ENCODE data around the gene ISYNA1.
A peak's percentile ranks its signal among the peaks of the same experiment; 100 is the strongest.

ISYNA1 gene

DNA sequence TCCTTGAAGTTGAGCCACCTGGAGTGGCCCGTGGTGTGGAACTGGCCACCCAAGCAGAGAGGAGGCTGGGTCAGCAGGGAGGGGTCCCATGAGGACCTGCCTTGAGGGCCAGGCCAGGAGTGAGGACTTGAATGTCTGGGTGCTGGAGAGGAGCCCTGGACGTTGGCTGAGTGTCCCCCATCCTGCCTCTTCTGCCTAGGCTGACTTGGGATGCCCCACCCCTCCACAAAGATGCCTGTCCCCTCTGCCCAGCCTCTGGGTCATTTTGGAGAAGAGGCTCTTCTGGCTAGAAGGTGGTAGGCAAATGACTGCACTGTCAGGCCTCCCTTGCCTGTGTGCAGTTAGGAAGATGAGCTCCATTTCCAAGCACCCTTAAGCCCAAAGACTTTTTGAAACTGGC lies 17.0 kb downstream of the ISYNA1 start:
- Histone ChIP-seq H3K4me1 (ENCODE audit: control insufficient read depth in 1 of 2, insufficient read depth in 1 of 2, low read depth in 1 of 2, low read length in 1 of 2) (peaks cover 37 to 39% of the 10 kb centered on the region in 2 experiments), H3K27ac (no peak overlapping the region)
- TF ChIP-seq, protein P1, sequence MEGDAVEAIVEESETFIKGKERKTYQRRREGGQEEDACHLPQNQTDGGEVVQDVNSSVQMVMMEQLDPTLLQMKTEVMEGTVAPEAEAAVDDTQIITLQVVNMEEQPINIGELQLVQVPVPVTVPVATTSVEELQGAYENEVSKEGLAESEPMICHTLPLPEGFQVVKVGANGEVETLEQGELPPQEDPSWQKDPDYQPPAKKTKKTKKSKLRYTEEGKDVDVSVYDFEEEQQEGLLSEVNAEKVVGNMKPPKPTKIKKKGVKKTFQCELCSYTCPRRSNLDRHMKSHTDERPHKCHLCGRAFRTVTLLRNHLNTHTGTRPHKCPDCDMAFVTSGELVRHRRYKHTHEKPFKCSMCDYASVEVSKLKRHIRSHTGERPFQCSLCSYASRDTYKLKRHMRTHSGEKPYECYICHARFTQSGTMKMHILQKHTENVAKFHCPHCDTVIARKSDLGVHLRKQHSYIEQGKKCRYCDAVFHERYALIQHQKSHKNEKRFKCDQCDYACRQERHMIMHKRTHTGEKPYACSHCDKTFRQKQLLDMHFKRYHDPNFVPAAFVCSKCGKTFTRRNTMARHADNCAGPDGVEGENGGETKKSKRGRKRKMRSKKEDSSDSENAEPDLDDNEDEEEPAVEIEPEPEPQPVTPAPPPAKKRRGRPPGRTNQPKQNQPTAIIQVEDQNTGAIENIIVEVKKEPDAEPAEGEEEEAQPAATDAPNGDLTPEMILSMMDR (IDR thresholded peaks at IDR 0.05) = no peak

DNA sequence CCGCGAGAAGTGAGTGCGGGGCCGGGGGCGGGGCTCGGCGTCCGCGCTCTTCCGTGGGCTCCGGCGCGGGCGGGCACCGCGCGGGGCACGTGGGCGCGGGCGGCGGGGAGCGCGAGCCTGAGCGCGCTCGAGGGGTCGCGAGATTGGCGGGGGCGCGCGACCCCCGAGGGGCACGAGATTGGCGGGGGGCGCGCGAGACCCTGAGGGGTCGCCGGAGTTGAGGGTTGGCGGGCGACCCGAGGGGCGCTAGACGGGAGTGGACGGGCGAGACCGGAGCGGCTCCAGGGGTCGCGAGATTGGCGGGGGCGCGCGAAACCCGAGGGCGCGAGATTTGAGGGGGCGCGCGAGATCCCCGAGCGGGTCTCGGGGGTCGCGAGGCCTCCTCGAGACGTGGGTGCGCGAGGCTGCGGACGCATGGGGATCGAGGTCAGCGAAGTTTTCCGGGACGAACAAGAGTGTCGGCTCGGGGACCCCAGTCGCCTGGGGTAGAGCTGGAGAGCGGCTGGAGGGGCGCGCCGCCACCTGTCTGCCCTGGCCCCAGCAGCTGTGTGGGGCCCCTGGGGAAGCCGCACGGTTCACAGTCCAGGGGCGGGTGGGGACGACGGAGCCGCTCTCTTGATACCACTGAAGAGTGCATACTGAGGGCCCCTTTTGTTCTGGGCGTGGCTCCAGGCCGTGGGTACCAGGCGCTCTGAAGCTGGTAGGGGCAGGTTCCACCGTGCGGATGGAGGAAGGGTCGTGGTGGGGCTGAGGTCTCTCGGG lies 18.1 kb downstream of the ISYNA1 start:
- peak overlapping the region; percentile 59 to 63 for H3K4me3 ChIP-seq (ENCODE audit: low read depth in 1 of 2, low read length in 1 of 2)
- no peak overlapping the region for H3K27ac ChIP-seq
- TF ChIP-seq, protein P1 (IDR thresholded peaks at IDR 0.05) = no peak
- no peaks in the 10 kb centered on the region for H3K36me3 ChIP-seq
- peaks cover 47 to 50% of the 10 kb centered on the region in 2 experiments for H3K4me1 ChIP-seq (ENCODE audit: control insufficient read depth in 1 of 2, insufficient read depth in 1 of 2, low read depth in 1 of 2, low read length in 1 of 2)
- no peaks in the 10 kb centered on the region for H3K9me3 ChIP-seq
- H3K27me3 ChIP-seq = peaks cover 74% of the 10 kb centered on the region

More for the DNA sequence above, 17.0 kb downstream of the ISYNA1 start:
- Histone ChIP-seq H3K36me3 (no peaks in the 10 kb centered on the region), H3K4me3 (ENCODE audit: low read depth in 1 of 2, low read length in 1 of 2) (no peak overlapping the region), H3K27me3 (peaks cover 64% of the 10 kb centered on the region), H3K9me3 (no peaks in the 10 kb centered on the region)

DNA sequence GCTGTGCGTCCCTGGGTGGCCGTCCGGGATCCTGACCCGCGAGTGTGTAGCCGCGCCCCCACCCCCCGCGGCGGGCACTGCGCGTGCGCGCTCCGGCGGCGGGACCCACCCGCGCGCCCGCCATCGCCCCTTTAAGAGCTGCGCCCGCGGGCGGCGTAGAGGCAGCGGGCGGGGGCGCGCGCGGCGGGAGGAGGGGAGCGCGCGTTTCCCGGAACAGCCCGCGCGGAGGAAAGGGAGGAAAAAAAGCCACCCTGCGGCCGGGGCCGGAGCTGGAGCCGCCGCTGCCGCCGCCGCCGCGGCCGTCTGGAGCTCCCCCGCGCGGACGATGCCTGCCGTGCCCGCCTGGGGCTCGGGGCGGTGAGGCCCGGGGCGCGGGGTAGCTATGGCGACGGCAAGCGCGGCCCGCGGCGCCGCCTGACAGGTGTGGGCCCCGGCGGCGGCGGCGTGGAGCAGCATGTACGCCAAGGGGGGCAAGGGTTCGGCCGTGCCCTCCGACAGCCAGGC lies 18.7 kb downstream of the ISYNA1 start, which contains the start of gene SSBP4:
Gene SSBP4 (plus strand): TSS at position 204 of the 504 bp plus-strand sequence. CDS start 251 bp downstream, at position 455.
- Histone ChIP-seq H3K36me3 (no peaks in the 10 kb centered on the region), H3K9me3 (no peaks in the 10 kb centered on the region), H3K4me1 (ENCODE audit: control insufficient read depth in 1 of 2, insufficient read depth in 1 of 2, low read depth in 1 of 2, low read length in 1 of 2) (peaks cover 53 to 54% of the 10 kb centered on the region in 2 experiments), H3K27me3 (peaks cover 80% of the 10 kb centered on the region), H3K27ac (peak within 1 kb of the TSS; percentile 72), H3K4me3 (ENCODE audit: low read depth in 1 of 2, low read length in 1 of 2) (peak within 1 kb of the TSS; percentile 59 to 77)
- TF ChIP-seq, protein P1 (IDR thresholded peaks at IDR 0.05) = peak; percentile 72

DNA sequence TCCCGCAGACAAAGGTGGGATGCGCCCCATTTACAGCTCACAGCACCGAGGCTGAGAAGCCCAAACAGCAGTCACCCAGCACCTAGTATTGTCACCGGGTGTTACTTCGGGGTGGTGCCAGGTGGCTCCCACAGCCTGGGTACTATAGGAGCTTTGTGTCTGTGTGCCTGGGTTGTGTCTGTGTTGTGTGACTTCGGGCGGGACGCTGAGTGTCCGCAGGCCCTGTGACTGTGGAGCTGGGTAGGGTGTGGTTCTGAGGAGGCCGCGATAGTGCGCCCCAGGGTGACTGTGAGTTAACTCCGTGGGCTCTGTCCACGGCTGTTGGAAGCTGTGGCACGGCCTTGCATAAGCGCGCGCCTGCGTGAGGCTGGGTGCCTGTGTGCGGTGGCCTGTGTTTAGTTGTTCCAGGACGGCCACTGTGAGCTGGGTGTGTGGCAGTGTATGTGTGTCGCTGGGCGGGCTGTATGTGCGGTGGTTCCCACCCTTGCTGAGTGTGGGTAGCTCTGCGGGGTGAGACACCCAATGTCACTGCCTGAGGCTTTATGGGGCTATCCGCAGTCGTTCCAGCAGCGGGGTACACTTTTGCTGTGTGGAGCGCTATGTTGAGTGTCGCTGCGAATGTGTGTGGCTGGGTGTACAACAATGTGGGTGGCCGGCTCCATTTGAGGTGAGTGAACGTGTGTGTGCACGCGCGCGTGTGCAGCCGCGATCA lies 19.3 kb downstream of the ISYNA1 start:
- Histone ChIP-seq H3K27ac (peak overlapping the region; percentile 72), H3K27me3 (peaks cover 87% of the 10 kb centered on the region), H3K36me3 (no peaks in the 10 kb centered on the region), H3K9me3 (no peaks in the 10 kb centered on the region), H3K4me3 (ENCODE audit: low read depth in 1 of 2, low read length in 1 of 2) (peak overlapping the region; percentile 59 to 77), H3K4me1 (ENCODE audit: control insufficient read depth in 1 of 2, insufficient read depth in 1 of 2, low read depth in 1 of 2, low read length in 1 of 2) (peaks cover 53 to 54% of the 10 kb centered on the region in 2 experiments)
- TF ChIP-seq, protein P1 (IDR thresholded peaks at IDR 0.05) = no peak

DNA sequence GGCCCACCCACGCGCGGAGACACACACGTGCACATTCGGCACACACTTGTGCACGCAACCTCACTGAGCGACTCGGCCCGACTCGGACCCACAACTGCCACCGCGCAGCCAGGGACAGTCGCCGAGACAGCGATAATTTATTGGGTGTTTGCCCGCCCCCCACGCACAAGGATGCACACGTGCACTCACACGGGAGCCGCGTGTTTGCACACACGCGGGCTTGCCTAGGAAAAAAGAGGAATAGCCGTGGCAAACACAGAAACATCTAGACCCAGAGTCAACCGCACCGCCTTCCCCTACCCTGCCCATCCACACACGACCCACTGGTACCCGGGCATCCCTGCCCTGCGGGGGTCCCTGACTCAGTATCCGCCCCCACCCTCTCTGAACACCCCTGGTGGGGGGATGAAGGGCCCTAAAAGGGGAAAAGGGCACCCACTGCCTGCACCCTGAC lies 19.9 kb downstream of the ISYNA1 start:
- Histone ChIP-seq H3K4me1 (ENCODE audit: control insufficient read depth in 1 of 2, insufficient read depth in 1 of 2, low read depth in 1 of 2, low read length in 1 of 2) (peaks cover 53 to 54% of the 10 kb centered on the region in 2 experiments), H3K9me3 (no peaks in the 10 kb centered on the region), H3K4me3 (ENCODE audit: low read depth in 1 of 2, low read length in 1 of 2) (peak overlapping the region; percentile 59 to 77), H3K27ac (peak overlapping the region; percentile 72), H3K36me3 (no peaks in the 10 kb centered on the region), H3K27me3 (peaks cover 92% of the 10 kb centered on the region)
- TF ChIP-seq, protein P1 (IDR thresholded peaks at IDR 0.05) = no peak

All from neutrophil (primary cell).